ENCODE data around the gene EGR2. TPM values are rescaled to one million over a fixed set of nuclear protein-coding genes. Genes with fewer than 3 reads are reported as not detected.

Gene EGR2
- total and polyA plus RNA-seq, 10 of the 15 experiments (the other 5 are each of a cell fraction or from before 2014, with no cell fraction given), result 8.3 to 56.5 (median 16.2) TPM

GRCh38 chr10:62792261-62792660 lies 23.9 kb downstream of the EGR2 start:
- Histone ChIP-seq H2AFZ (ENCODE audit: control insufficient read depth, low read depth, low read length) (no peak overlapping the region), H3K9ac (ENCODE audit: control insufficient read depth, insufficient read depth, low read length) (no peak overlapping the region), H3K79me2 (ENCODE audit: control insufficient read depth, insufficient read depth, low read length) (no peaks in the 10 kb centered on the region), H3K4me3 (no peak overlapping the region), H3K27ac (ENCODE audit: control insufficient read depth, insufficient read depth) (no peak overlapping the region), H3K27me3 (replicated peaks in 1 of 2; ENCODE audit: control insufficient read depth in 2 of 2, insufficient read depth in 2 of 2, low read length in 1 of 2) (no peaks in the 10 kb centered on the region), H3K36me3 (ENCODE audit: control insufficient read depth in 2 of 2, insufficient read depth in 2 of 2, low read length in 1 of 2) (no peaks in the 10 kb centered on the region), H4K20me1 (ENCODE audit: control insufficient read depth, insufficient read depth) (no peaks in the 10 kb centered on the region), H3K4me1 (ENCODE audit: control insufficient read depth, insufficient read depth, low read length) (no peaks in the 10 kb centered on the region), H3K4me2 (ENCODE audit: control insufficient read depth, insufficient read depth) (no peak overlapping the region), H3K9me3 (replicated peaks; ENCODE audit: control insufficient read depth, insufficient read depth, low read length) (no peaks in the 10 kb centered on the region)
- BruUV-seq (replicated peaks), result no TSS peak
- FAIRE-seq (no peak), ATAC-seq (no peak), DNase-seq (ENCODE audit: low read depth, low spot score) (no peak)
- in situ Hi-C loops (cut with MboI) (no loop called here), intact Hi-C loops (cut with micrococcal nuclease; ENCODE audit: unreplicated experiment) (no loop called here)
- ChIA-PET CTCF (interaction anchor here (1.1 kb wide), 1 partner anchor 14 kb away, joined by 3 read pairs; no protein-coding TSS in a partner anchor), RAD21 (ENCODE audit: unreplicated experiment) (no interaction called here), SMC1A (ENCODE audit: uncharacterized antibody, unreplicated experiment) (no interaction called here), POLR2A (no interaction called here)
- 46% methylated on average over 5 of the region's 5 CpGs for WGBS (ENCODE audit: insufficient coverage, insufficient replicate concordance, low lambda C conversion rate, missing lambda C conversion rate)
- TF ChIP-seq BHLHE40 (IDR thresholded peaks at IDR 0.05; ENCODE audit: borderline replicate concordance in 1 of 2, low read depth in 2 of 2, low read length in 1 of 2) (no peak), JUNB (IDR thresholded peaks at IDR 0.05) (no peak), SP1 (IDR thresholded peaks at IDR 0.05; ENCODE audit: low read depth, low read length) (no peak), JUND (IDR thresholded peaks at IDR 0.05; ENCODE audit: low read depth, low read length) (no peak), ZSCAN29 (IDR thresholded peaks at IDR 0.05) (no peak), PRDM15 (CRISPR knock-in tag; IDR thresholded peaks at IDR 0.05) (no peak), ZNF274 (IDR thresholded peaks at IDR 0.05; ENCODE audit: insufficient read depth, insufficient read length) (no peak), ASH2L (IDR thresholded peaks at IDR 0.05; ENCODE audit: borderline replicate concordance, low read depth) (no peak), ATF7 (IDR thresholded peaks at IDR 0.05; ENCODE audit: low read depth) (no peak), EED (IDR thresholded peaks at IDR 0.05; ENCODE audit: low read depth) (no peak), IRF3 (IDR thresholded peaks at IDR 0.05) (no peak), PML (IDR thresholded peaks at IDR 0.05; ENCODE audit: low read length) (no peak), ZNF217 (IDR thresholded peaks at IDR 0.05) (no peak), RFX5 (IDR thresholded peaks at IDR 0.05; ENCODE audit: low read depth, low read length) (no peak)

Measured in GM12878 (cell line).